Measurements from ENCODE around the gene NFKBIE. TPM values are rescaled to one million over a fixed set of nuclear protein-coding genes. Genes with fewer than 3 reads are reported as not detected.

The NFKBIE gene
- total and polyA plus RNA-seq, 2 of the 13 experiments (the other 11 are each of a cell fraction or from before 2014, with no cell fraction given), result 6.7 to 14.5 TPM

DNA sequence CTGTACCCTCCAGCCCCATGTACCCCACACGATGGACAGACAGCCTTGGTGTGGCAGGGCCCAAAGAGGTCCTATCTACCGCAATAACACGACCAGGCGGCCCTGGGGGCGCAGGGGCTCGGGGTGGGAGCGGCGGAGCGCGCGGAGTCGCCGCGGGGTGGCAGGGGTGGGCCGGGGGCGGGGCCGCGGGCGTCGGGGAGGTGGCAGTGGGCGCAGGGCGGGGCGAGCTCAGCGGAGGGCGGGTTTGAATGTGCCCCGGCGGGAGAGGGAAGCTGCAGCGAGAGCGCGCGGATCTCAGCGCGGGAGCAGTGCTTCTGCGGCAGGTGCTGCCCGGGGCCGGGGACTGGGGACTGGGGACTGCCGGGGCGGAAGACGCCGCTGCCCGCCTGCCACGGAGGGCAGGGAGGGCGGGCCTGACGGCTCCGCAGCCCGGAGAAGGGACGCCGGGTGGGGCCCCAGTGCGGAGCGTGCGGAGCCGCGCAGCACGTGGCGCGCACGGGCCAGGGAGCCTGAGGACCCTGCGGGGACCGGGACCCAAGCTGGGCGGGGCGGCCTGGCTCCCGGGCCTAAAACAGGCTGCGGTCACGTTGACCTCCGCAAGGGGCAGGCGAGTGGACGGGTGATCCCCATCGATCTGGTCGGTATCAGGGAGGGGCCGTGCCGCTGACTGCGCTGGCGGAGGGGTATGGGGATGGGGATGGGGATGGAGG lies 41.9 kb downstream of the NFKBIE start, which contains the start of gene SLC29A1 (continued):
- TF ChIP-seq, protein P1, sequence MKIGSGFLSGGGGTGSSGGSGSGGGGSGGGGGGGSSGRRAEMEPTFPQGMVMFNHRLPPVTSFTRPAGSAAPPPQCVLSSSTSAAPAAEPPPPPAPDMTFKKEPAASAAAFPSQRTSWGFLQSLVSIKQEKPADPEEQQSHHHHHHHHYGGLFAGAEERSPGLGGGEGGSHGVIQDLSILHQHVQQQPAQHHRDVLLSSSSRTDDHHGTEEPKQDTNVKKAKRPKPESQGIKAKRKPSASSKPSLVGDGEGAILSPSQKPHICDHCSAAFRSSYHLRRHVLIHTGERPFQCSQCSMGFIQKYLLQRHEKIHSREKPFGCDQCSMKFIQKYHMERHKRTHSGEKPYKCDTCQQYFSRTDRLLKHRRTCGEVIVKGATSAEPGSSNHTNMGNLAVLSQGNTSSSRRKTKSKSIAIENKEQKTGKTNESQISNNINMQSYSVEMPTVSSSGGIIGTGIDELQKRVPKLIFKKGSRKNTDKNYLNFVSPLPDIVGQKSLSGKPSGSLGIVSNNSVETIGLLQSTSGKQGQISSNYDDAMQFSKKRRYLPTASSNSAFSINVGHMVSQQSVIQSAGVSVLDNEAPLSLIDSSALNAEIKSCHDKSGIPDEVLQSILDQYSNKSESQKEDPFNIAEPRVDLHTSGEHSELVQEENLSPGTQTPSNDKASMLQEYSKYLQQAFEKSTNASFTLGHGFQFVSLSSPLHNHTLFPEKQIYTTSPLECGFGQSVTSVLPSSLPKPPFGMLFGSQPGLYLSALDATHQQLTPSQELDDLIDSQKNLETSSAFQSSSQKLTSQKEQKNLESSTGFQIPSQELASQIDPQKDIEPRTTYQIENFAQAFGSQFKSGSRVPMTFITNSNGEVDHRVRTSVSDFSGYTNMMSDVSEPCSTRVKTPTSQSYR (CRISPR knock-in tag; IDR thresholded peaks at IDR 0.05; ENCODE audit: borderline replicate concordance), result no peak
- no peak for TF ChIP-seq U2AF2 (IDR thresholded peaks at IDR 0.05; ENCODE audit: low read depth, low read length)
- no peak for TF ChIP-seq ZKSCAN8 (CRISPR knock-in tag; IDR thresholded peaks at IDR 0.05; ENCODE audit: borderline replicate concordance)
- TF ChIP-seq KAT7 (CRISPR knock-in tag; IDR thresholded peaks at IDR 0.05; ENCODE audit: borderline replicate concordance), result no peak
- TF ChIP-seq CBX1 (IDR thresholded peaks at IDR 0.05; ENCODE audit: low read depth), result no peak
- TF ChIP-seq ZNF7 (CRISPR knock-in tag; IDR thresholded peaks at IDR 0.05), result no peak
- TF ChIP-seq ZNF10 (CRISPR knock-in tag; IDR thresholded peaks at IDR 0.05; ENCODE audit: borderline replicate concordance, low read depth), result no peak
- TF ChIP-seq ZNF670 (CRISPR knock-in tag; IDR thresholded peaks at IDR 0.05; ENCODE audit: borderline replicate concordance), result peak; percentile 54; the same call in 1 of the 2 replicates
- no peak for TF ChIP-seq FOXA1 (IDR thresholded peaks at IDR 0.05)
- peak; percentile 18; the same call in 1 of the 2 replicates for TF ChIP-seq FOXA1 (CRISPR knock-in tag; IDR thresholded peaks at IDR 0.05)
- TF ChIP-seq, protein P2, sequence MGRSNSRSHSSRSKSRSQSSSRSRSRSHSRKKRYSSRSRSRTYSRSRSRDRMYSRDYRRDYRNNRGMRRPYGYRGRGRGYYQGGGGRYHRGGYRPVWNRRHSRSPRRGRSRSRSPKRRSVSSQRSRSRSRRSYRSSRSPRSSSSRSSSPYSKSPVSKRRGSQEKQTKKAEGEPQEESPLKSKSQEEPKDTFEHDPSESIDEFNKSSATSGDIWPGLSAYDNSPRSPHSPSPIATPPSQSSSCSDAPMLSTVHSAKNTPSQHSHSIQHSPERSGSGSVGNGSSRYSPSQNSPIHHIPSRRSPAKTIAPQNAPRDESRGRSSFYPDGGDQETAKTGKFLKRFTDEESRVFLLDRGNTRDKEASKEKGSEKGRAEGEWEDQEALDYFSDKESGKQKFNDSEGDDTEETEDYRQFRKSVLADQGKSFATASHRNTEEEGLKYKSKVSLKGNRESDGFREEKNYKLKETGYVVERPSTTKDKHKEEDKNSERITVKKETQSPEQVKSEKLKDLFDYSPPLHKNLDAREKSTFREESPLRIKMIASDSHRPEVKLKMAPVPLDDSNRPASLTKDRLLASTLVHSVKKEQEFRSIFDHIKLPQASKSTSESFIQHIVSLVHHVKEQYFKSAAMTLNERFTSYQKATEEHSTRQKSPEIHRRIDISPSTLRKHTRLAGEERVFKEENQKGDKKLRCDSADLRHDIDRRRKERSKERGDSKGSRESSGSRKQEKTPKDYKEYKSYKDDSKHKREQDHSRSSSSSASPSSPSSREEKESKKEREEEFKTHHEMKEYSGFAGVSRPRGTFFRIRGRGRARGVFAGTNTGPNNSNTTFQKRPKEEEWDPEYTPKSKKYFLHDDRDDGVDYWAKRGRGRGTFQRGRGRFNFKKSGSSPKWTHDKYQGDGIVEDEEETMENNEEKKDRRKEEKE (IDR thresholded peaks at IDR 0.05), result no peak
- TF ChIP-seq, protein P3, sequence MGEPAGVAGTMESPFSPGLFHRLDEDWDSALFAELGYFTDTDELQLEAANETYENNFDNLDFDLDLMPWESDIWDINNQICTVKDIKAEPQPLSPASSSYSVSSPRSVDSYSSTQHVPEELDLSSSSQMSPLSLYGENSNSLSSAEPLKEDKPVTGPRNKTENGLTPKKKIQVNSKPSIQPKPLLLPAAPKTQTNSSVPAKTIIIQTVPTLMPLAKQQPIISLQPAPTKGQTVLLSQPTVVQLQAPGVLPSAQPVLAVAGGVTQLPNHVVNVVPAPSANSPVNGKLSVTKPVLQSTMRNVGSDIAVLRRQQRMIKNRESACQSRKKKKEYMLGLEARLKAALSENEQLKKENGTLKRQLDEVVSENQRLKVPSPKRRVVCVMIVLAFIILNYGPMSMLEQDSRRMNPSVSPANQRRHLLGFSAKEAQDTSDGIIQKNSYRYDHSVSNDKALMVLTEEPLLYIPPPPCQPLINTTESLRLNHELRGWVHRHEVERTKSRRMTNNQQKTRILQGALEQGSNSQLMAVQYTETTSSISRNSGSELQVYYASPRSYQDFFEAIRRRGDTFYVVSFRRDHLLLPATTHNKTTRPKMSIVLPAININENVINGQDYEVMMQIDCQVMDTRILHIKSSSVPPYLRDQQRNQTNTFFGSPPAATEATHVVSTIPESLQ (CRISPR knock-in tag; conservative IDR thresholded peaks at IDR 0.05), result no peak
- TF ChIP-seq, protein P4, sequence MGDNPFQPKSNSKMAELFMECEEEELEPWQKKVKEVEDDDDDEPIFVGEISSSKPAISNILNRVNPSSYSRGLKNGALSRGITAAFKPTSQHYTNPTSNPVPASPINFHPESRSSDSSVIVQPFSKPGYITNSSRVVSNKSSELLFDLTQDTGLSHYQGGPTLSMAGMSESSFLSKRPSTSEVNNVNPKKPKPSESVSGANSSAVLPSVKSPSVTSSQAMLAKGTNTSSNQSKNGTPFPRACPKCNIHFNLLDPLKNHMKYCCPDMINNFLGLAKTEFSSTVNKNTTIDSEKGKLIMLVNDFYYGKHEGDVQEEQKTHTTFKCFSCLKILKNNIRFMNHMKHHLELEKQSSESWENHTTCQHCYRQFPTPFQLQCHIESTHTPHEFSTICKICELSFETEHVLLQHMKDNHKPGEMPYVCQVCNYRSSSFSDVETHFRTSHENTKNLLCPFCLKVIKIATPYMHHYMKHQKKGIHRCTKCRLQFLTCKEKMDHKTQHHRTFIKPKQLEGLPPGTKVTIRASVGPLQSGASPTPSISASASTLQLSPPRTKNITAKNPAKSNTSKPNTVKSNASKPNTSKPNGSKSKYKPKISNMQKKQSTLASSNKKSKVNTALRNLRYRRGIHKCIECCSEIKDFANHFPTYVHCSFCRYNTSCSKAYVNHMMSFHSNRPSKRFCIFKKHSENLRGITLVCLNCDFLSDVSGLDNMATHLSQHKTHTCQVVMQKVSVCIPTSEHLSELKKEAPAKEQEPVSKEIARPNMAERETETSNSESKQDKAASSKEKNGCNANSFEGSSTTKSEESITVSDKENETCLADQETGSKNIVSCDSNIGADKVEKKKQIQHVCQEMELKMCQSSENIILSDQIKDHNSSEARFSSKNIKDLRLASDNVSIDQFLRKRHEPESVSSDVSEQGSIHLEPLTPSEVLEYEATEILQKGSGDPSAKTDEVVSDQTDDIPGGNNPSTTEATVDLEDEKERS (CRISPR knock-in tag; IDR thresholded peaks at IDR 0.05), result no peak
- no peak for TF ChIP-seq MAFF (IDR thresholded peaks at IDR 0.05; ENCODE audit: low read depth, low read length)
- TF ChIP-seq, protein P5, sequence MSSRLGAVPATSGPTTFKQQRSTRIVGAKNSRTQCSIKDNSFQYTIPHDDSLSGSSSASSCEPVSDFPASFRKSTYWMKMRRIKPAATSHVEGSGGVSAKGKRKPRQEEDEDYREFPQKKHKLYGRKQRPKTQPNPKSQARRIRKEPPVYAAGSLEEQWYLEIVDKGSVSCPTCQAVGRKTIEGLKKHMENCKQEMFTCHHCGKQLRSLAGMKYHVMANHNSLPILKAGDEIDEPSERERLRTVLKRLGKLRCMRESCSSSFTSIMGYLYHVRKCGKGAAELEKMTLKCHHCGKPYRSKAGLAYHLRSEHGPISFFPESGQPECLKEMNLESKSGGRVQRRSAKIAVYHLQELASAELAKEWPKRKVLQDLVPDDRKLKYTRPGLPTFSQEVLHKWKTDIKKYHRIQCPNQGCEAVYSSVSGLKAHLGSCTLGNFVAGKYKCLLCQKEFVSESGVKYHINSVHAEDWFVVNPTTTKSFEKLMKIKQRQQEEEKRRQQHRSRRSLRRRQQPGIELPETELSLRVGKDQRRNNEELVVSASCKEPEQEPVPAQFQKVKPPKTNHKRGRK (CRISPR knock-in tag; IDR thresholded peaks at IDR 0.05), result no peak; the same call in 1 of the 2 replicates
- TF ChIP-seq HIVEP1 (CRISPR knock-in tag; IDR thresholded peaks at IDR 0.05), result peak; percentile 86; the same call in 1 of the 2 replicates
- no peak for TF ChIP-seq PAWR (CRISPR knock-in tag; IDR thresholded peaks at IDR 0.05; ENCODE audit: borderline replicate concordance)

Data from HepG2 (cell line).